ENCODE measurements around the gene MUC22. TPM values are rescaled to one million over a fixed set of nuclear protein-coding genes. Genes with fewer than 3 reads are reported as not detected.

The MUC22 gene
- total RNA-seq, 4 donors from 2014 or later: 0.05 to 0.36 (median 0.18) TPM

DNA sequence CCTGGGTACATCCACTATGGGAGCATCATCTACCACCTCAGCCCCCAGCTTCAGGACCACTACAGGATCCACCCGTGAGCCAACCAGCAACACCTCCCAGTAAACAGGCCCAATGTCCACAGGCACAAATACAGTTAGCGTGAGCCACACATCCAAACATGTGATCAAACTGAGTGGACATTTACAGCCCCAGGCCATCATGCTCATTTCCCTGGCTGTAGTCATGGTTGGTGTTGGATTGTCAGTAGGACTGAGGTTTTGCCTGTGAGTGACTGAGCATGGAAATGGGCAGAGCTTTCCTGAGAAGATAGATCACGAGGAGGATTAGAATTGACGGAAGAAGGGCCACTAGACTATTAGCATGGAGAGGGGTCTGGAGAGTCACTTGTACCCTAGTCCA, 37.5 kb upstream of the MUC22 start:
- Histone ChIP-seq H3K9me3 (no peaks in the 10 kb centered on the region), H3K27me3 (no peaks in the 10 kb centered on the region), H3K27ac (no peak overlapping the region), H3K4me3 (no peak overlapping the region), H3K4me1 (no peaks in the 10 kb centered on the region), H3K36me3 (no peaks in the 10 kb centered on the region)
- DNase-seq: no peak
- in situ Hi-C loops (cut with MboI; ENCODE audit: low sequenced_read_pairs in 4 of 4) (no loop called here), intact Hi-C loops (cut with DNase I; ENCODE audit: low total_unique reads) (no loop called here)
- no peak for TF ChIP-seq POLR2A (IDR thresholded peaks at IDR 0.05)
- TF ChIP-seq, protein P1, sequence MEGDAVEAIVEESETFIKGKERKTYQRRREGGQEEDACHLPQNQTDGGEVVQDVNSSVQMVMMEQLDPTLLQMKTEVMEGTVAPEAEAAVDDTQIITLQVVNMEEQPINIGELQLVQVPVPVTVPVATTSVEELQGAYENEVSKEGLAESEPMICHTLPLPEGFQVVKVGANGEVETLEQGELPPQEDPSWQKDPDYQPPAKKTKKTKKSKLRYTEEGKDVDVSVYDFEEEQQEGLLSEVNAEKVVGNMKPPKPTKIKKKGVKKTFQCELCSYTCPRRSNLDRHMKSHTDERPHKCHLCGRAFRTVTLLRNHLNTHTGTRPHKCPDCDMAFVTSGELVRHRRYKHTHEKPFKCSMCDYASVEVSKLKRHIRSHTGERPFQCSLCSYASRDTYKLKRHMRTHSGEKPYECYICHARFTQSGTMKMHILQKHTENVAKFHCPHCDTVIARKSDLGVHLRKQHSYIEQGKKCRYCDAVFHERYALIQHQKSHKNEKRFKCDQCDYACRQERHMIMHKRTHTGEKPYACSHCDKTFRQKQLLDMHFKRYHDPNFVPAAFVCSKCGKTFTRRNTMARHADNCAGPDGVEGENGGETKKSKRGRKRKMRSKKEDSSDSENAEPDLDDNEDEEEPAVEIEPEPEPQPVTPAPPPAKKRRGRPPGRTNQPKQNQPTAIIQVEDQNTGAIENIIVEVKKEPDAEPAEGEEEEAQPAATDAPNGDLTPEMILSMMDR (IDR thresholded peaks at IDR 0.05 in 4 of 5, conservative IDR thresholded peaks at IDR 0.05 in 1 of 5): no peak
- ATAC-seq: no peak

DNA sequence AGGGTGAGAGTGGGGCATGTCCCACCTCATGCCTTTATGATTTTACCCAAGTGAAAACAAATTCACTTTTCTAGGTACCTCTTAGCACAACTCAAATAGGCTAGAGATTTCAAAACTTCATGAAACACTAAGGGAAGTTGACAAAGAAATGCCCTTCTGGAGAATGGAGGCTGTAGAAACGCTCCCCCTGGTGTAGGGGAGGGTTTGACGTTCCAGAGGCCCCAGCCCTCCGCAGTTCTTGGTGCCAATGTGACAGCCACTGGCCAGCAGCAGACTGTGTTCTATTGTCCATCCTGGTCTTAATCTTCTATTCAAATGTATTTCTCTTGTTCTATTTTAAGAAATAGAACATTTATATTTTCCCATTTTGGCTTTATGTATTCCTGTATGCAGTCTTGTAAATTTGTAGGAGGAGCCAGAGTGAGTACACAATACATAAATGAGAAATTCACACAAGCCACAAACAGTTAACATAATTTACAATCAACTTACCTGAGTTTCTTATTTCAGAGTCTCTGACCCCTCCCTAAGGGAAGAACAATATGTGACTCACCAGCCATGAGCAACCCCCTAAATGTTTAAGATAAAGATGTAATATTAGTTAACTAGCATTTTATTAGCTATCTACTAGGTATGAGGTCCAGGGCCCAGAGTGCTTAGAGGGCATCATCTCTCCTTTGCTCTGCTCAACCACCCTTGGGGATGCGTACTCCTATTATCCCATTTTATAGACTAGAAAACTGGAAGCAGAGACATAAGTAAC, 35.6 kb upstream of the MUC22 start:
- in situ Hi-C loops (cut with MboI; ENCODE audit: low sequenced_read_pairs in 4 of 4): no loop called here

DNA sequence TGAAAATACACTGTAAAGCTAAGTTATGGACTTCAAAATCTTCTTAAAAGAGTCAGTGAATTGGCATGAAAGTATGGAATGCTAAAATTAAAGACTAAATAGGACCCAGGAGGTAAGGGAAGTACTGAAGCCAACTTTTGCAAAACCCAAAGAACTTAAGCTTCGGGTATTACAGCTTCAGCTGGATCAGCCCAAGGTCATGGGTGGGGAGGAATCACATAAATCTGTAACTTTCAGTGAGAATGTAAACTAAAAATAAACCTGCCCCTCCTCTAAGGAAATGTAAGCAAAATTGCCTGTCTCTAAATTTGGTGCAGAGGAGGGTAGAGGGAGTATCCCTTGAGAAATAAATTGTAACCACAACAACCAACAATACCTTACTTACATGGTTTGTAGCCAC, 31.1 kb upstream of the MUC22 start:
- Histone ChIP-seq H3K36me3 (no peaks in the 10 kb centered on the region), H3K27ac (no peak overlapping the region), H3K4me1 (peaks cover 5 to 9% of the 10 kb centered on the region in 2 donors), H3K4me3 (no peak overlapping the region), H3K27me3 (no peaks in the 10 kb centered on the region), H3K9me3 (no peaks in the 10 kb centered on the region)
- DNase-seq (no peak), ATAC-seq (no peak)
- in situ Hi-C loops (cut with MboI; ENCODE audit: low sequenced_read_pairs in 4 of 4): no loop called here
- intact Hi-C loops (cut with DNase I; ENCODE audit: low total_unique reads): no loop called here
- TF ChIP-seq POLR2A (IDR thresholded peaks at IDR 0.05): no peak
- TF ChIP-seq, protein P1 (IDR thresholded peaks at IDR 0.05 in 4 of 5, conservative IDR thresholded peaks at IDR 0.05 in 1 of 5): no peak

More for the DNA sequence above, 35.6 kb upstream of the MUC22 start:
- TF ChIP-seq, protein P1 (IDR thresholded peaks at IDR 0.05 in 4 of 5, conservative IDR thresholded peaks at IDR 0.05 in 1 of 5): no peak
- TF ChIP-seq POLR2A (IDR thresholded peaks at IDR 0.05): no peak
- no peak for ATAC-seq
- no peaks in the 10 kb centered on the region for H3K27me3 ChIP-seq
- H3K36me3 ChIP-seq: no peaks in the 10 kb centered on the region
- DNase-seq: no peak
- intact Hi-C loops (cut with DNase I; ENCODE audit: low total_unique reads): no loop called here
- no peaks in the 10 kb centered on the region for H3K9me3 ChIP-seq
- H3K4me1 ChIP-seq: no peaks in the 10 kb centered on the region
- H3K27ac ChIP-seq: no peak overlapping the region
- H3K4me3 ChIP-seq: no peak overlapping the region

DNA sequence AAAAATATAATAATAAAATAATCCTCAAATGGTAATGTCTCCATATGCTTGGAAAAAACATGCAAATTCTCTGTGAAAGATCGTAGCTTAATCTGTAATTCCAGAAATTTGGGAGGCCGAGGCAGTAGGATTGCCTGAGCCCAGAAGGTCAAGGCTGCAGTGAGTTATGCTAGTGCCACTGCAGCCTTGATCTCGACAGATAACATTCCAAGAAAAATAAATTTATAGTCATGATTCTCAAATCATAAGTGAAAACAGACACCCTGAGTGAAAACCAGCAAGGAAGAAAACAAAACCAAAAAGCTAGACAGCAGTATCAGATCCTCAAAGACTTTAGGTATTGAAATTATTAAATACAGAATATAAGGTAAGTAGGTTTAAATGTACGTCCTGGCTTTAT, 30.6 kb upstream of the MUC22 start:
- Histone ChIP-seq H3K9me3 (no peaks in the 10 kb centered on the region), H3K27me3 (no peaks in the 10 kb centered on the region), H3K4me3 (no peak overlapping the region), H3K4me1 (peaks cover 5 to 9% of the 10 kb centered on the region in 2 donors), H3K36me3 (no peaks in the 10 kb centered on the region), H3K27ac (no peak overlapping the region)
- DNase-seq (no peak), ATAC-seq (no peak)
- intact Hi-C loops (cut with DNase I; ENCODE audit: low total_unique reads): no loop called here
- no peak for TF ChIP-seq POLR2A (IDR thresholded peaks at IDR 0.05)
- TF ChIP-seq, protein P1 (IDR thresholded peaks at IDR 0.05 in 4 of 5, conservative IDR thresholded peaks at IDR 0.05 in 1 of 5): no peak
- in situ Hi-C loops (cut with MboI; ENCODE audit: low sequenced_read_pairs in 4 of 4): no loop called here

Data from gastrocnemius medialis (tissue), 4 donors.